ENCODE measurements around the gene OR10D3.
"Not testable (repeated sequence)": the region's sequence is repeated elsewhere in the genome, so short reads cannot be mapped to it uniquely, and the experiment has no call there.

OR10D3 gene

DNA sequence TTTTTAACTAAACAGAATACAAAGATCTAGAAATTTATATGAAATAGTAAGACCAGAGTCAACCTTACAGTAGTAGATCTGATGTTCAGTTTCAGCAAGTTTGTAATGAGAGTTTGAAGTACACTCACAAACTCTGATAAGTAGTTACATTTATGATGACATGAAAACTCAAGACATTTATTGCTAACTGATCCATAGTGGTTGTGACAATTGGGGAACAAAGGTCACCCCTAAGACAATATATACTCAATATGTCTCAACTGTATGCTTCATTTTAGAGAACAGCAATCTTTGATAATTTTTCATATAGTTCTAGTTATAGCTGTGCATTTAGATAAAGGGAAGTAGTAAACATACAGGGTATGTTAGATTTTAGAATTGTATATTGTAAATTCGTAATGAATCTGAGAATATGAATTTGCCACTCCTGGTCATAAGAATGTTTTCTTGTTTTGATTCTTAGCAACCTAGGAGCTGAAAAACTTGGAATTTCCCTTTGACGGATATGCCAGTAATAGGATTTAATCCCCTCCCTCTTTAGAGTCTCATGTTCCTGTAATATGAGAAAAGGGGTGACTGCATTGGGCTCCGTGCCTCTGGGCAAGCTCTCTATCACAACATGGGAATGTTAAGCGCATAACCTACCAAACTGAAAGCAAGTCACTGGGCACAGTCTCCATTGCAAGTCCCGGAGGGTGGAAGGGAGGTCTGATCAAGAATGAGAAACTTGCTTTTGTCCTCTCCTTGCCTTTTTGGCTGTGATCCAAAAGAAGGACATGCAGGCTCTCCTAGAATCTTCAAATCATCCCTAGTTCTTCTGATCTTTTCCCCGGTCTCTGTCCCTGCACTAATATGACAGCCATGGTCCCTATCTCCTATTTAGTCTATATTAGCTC, 11.4 kb downstream of the OR10D3 start:
- no peak for DNase-seq (ENCODE audit: low read depth in 2 of 2)

DNA sequence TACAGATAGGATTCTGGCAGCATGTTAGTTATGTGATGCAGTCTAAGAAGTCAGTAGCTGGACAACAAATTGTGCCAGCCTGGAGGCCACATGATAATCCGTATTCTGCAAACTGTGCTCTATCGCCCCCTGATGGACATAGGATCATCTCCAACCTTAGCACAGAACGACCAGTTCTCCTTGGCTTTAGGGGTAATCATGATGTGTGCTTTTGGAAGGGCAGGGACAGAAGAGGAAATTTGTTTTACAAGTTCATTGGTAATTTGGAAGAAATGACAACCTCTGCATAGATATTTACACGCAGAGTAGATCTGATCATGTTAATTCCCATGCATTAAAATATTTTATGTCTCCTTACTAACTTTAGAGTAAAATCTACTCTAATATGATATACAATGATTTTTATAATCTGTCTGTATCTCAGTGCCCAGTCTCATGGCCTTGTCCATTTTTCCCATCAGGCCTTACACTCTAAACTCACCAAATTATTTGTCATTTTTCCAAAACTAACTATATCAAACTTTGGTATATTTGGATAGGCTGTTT, 12.1 kb downstream of the OR10D3 start:
- no peak for DNase-seq (ENCODE audit: low read depth in 2 of 2)

DNA sequence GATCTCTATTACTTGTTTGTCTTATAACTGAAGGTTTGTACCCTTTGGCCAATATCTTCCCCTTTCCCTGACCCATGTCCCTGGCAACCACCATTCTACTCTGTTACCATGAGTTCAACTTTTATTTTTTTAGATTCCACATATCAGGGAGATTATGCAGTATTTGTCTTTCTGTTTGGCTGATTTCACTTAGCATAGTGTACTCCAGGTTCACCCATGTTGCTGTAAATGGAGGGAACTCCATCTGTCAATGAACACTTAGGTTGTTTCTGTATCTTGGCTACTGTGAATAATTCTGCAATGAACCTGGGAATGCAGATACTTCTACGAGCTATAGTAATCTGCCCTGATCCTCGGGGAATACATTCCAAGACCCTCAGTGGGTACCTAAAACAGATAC, 14.9 kb downstream of the OR10D3 start:
- DNase-seq (ENCODE audit: low read depth in 2 of 2), result no peak

DNA sequence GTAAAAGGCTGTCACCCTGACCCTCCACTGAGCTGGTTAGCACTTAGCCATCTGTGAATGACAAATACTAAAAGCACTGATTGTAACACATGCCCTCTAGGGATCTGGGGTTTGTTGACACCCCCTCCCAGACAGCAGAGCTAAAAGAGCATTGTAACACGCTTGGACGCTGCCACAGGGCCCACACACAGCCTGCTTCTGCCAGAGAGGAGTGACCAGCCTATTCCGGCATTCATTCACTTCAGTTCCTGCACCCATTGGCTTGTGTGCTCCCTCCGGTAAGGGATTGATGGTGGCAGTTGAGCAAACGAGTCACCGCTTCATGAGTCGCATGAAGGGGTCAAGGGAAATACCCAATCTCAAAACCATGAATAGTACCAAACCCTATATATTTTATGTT, 15.8 kb downstream of the OR10D3 start:
- no peak for DNase-seq (ENCODE audit: low read depth in 2 of 2)

DNA sequence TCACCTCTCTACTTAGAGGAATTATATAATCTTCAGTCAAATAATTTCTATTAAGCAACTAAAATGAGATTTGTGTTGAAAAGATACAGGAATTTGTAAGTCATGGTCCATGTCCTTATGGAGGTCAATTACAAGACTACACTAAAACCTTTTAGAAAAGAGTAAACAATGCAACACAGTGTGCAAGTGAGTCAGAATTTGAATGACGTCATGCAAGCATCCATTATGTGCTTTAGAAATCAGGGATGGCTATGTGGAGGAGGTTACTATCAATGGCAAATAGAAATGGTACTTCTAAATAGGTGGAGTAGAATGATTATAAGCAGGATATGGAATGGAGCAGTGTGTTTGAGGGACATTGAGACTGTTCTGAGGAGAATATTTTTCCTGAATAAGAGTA, 16.6 kb downstream of the OR10D3 start:
- no peak for DNase-seq (ENCODE audit: low read depth in 2 of 2)

DNA sequence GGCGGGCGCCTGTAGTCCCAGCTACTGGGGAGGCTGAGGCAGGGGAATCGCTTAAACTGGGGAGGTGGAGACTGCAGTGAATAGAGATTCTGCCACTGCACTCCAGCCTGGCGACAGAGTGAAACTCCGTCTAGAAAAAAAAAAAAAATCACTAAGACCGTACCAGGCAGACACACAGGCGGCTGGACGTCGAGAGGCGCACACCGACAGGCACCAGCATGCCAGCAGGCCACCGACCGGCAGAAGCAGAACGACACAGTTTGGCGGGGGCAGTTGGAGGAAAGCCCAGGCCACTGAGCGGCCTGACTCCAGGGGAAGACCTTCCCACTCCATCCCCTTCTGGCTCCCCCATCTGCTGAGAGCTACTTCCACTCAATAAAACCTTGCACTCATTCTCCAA, 17.5 kb downstream of the OR10D3 start:
- no peak for DNase-seq (ENCODE audit: low read depth in 2 of 2)

DNA sequence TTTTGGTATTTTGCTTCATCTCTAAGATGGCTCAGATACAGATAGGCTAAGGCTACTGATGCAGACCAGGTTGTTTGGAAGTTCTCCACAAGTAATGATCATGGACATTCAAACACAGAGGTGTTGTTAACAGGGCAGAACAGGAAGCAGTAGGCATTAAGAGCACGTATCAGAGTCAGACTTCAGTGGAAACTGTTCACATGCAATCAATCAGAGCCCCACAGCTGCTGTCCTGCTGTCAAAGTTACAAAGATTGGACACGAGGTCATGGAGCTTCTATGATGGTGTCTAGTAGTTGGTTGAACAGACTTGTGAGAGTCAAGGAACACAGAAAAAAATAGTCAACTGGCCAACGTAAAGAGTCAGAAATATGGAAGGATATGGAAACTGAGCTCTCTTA, 19.8 kb downstream of the OR10D3 start:
- DNase-seq (ENCODE audit: low read depth in 2 of 2), result no peak

DNA sequence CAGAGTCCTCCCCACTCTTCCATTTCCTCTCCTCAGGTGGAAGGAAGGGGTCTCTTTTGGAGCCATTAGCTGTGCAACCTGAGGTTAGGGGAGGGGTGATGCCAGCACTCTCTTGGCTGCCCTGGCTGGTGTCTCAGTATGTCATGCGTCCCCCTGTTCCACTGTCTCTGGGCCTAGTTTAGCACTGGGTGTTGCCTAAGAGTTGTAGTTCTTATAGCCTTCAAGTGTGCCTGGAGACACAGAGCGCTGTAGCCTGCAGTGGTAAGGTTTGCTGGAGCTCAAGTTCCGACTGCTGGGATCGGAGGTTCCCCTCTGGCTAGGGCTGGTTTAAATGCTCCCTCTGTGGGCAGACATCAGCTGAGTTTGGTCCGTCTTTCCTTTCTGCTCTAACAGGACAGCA, 20.9 kb downstream of the OR10D3 start:
- no peak for DNase-seq (ENCODE audit: low read depth in 2 of 2)

DNA sequence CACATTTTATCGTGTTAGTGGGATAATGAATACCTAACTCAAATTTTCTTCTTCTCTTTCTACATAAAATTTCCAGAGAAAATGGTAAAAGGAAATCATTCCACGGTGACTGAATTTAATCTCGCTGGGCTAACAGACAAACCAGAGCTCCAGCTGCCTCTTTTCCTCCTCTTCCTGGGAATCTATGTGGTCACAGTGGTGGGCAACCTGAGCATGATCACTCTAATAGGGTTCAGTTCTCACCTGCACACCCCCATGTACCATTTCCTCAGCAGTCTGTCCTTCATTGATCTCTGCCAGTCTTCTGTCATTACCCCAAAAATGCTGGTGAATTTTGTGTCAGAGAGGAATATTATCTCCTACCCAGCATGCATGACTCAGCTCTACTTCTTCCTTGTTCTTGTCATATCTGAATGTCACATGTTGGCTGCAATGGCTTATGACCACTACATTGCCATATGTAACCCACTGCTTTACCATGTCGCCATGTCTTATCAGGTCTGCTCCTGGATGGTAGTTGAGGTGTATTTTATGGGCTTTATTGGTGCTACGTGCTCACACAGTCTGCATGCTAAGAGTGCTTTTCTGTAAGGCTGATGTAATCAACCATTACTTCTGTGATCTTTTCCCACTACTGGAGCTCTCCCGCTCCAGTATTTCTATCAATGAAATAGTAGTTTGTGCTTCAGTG, 24.1 kb downstream of the OR10D3 start:
- DNase-seq (ENCODE audit: low read depth in 2 of 2), result no peak

DNA sequence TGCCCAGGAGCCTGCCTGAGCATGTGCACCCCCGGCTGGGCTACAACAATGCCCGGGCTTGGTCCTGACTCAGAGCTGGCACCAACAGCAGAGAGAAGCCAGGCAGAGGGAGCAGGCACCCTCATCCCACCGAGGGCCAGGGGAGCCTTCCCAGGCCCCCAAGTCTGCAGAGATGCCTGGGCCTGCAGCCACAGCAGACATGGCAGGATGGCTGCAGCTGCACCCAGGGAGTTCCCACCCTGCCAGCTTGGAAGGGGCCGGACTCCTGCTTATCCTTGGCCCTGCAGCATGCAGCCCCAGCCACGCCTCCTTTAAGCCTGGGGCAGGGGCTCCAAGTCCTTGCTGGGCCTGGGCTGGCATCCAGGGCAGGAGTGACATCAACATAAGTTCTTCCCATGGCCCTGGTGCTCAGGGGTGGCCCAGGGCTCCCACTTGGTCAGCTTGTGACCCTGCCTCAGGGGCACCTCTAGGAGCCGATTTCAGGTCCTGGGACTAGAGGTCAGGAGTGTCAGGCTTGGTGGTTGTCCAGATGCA, 26.7 kb downstream of the OR10D3 start:
- DNase-seq (ENCODE audit: low read depth in 2 of 2), result no peak

DNA sequence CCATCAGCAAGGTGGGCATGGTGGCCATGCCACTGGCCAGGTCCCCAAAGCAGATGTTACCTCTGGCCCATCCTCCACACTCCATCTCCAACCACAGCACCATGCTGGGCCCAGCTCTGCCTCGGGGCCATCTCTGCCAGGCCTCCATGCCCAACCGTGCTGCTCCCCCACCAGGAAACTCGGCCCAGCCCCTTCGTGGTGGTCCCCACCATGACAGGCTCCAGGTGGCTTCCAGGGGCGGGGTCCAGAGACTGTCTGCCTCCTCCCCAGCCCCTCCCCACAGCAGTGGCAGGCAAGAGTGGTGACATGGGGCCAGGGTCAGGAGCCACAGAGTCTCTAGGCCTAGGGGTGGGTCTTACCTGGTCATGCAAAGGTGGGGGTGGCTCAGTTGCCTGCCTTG, 27.3 kb downstream of the OR10D3 start:
- DNase-seq (ENCODE audit: low read depth in 2 of 2), result no peak

DNA sequence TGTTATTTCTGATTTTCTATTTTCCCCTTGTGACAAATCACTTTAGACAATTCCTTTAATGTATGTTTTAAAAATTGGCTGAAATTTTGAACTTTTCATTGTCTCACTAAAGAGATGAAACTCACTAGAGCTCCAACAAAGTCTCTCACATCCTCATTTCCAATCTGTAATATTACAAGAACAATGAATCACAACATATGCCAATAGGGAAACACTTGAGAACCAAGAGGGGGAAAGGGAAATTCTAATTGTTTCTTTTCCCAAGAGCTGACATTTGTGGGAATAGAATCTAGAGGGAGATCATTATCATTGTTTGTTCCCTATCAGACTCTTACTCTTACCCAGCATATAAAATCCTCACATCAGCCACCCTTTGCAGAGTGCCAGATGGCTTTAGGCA, 28.2 kb downstream of the OR10D3 start:
- no peak for DNase-seq (ENCODE audit: low read depth in 2 of 2)

DNA sequence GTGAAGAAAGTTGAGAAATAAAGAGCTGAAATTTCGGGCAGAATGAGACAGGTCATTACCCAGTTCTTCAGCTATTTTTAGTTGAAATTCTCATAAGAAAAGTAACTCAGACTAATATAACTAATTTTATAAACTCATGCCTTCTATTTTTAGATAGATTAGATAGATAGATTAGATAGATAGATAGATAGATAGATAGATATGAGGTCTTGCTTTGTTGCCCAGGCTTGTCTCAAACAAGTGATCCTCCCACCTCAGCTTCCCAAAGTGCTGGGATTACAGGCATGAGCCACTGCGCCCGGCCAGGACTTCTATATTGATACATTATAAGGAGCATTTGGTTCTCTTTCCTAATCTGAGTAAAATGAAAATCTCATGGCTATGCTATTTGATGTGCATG, 30.9 kb downstream of the OR10D3 start:
- DNase-seq (ENCODE audit: low read depth in 2 of 2), result no peak

DNA sequence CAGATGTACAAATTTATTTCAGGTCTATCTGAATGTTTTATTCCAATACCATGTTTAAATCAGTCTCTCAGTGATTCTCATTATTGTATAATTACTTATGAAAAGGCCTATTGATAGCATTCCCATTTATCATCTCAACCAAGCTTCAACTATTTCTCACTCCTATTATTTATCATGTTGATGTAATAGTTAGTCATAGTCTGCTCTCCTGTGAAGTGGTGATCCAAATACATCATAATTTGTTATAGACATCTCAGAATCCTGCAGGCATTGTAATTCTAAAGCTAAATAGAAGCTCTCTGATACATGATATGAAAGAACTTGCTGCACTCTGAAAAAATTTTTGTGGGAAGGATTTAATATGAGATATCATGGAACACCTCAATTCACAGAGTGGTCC, 36.0 kb downstream of the OR10D3 start:
- DNase-seq (ENCODE audit: low read depth in 2 of 2), result no peak

DNA sequence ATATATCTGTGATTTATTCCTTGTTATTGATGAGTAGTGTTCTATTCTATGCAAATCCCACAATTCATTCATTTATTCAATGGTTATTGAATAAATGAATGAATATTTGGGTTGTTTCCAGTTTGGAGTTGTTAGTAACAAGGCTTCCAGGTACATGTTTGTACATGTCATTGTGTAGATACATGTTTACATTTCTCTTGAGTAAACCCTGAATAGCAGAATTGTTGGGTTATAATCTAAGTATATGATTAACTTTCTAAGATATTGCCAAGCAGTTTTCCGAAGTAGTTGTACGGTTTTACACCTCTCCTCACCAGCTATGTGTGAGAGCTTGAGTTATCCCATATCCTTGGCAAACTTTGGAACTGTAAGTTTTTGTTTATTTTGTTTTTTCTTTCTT, 39.3 kb downstream of the OR10D3 start:
- no peak for DNase-seq (ENCODE audit: low read depth in 2 of 2)

DNA sequence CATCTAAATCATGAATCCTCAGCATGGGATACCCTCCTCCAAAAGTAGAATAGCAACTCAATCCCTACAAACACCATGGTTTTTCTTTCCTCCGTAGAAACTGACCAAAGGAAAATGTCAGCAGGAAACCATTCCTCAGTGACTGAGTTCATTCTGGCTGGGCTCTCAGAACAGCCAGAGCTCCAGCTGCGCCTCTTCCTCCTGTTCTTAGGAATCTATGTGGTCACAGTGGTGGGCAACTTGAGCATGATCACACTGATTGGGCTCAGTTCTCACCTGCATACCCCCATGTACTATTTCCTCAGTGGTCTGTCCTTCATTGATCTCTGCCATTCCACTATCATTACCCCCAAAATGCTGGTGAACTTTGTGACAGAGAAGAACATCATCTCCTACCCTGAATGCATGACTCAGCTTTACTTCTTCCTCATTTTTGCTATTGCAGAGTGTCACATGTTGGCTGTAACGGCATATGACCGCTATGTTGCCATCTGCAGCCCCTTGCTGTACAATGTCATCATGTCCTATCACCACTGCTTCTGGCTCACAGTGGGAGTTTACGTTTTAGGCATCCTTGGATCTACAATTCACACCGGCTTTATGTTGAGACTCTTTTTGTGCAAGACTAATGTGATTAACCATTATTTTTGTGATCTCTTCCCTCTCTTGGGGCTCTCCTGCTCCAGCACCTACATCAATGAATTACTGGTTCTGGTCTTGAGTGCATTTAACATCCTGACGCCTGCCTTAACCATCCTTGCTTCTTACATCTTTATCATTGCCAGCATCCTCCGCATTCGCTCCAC, 41.7 kb downstream of the OR10D3 start:
- not testable (repeated sequence) for DNase-seq (ENCODE audit: low read depth in 2 of 2)

DNA sequence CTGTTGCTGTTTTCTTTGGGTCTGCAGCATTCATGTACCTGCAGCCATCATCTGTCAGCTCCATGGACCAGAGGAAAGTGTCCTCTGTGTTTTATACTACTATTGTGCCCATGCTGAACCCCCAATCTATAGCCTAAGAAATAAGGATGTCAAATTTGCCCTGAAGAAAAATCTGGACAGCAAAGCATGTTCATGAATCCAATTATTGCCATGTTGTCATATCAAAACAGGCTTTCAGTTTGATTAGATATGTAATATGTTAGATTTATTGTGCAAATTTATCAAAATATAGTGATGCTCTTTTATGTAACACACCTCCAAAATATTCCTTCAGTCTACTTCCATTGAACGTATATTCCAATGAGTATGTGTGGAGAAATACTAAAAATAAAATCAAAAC, 42.3 kb downstream of the OR10D3 start:
- no peak for DNase-seq (ENCODE audit: low read depth in 2 of 2)

DNA sequence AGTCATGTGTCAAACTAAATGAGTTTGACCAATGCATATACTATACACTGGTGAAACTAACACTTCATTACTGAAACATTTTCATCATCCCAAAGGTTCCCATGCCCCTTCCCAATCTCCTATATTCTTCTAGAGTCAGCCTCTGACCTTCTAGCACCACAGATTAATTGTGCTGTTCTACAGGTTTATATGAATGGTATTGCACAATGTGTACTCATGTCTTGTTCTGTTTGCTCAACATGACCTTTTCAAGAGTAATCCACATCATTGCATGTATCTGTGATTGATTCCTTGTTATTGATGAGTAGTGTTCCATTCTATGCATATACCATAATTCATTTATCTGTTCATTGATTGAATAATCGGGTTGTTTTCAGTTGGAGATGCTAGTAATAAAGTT, 50.2 kb downstream of the OR10D3 start:
- no peak for DNase-seq (ENCODE audit: low read depth in 2 of 2)
